KOPT-K1 (cell line): ENCODE measurements around the gene IL5.

Experiments
- H3K27ac ChIP-seq: fragments of 200-600 bp; sonication (generic); 2 replicates; pipeline ENCODE4 v1.5.1; 2016; ENCODE audit warnings: antibody characterized with exemption, mild to moderate bottlenecking, low read depth, low read length; ENCODE audit not compliant: poor library complexity, severe bottlenecking
- H3K36me3 ChIP-seq: fragments of 200-600 bp; sonication (generic); 2 replicates; pipeline ENCODE4 v1.5.1; 2017; ENCODE audit warnings: antibody characterized with exemption, mild to moderate bottlenecking, low read length, moderate library complexity; ENCODE audit not compliant: insufficient read depth
- H3K9me3 ChIP-seq: fragments of 200-600 bp; sonication (generic); 2 replicates; pipeline ENCODE4 v1.5.1; 2017; ENCODE audit warnings: antibody characterized with exemption, low read length, mild to moderate bottlenecking; ENCODE audit not compliant: insufficient read depth, poor library complexity, severe bottlenecking

Gene IL5

DNA sequence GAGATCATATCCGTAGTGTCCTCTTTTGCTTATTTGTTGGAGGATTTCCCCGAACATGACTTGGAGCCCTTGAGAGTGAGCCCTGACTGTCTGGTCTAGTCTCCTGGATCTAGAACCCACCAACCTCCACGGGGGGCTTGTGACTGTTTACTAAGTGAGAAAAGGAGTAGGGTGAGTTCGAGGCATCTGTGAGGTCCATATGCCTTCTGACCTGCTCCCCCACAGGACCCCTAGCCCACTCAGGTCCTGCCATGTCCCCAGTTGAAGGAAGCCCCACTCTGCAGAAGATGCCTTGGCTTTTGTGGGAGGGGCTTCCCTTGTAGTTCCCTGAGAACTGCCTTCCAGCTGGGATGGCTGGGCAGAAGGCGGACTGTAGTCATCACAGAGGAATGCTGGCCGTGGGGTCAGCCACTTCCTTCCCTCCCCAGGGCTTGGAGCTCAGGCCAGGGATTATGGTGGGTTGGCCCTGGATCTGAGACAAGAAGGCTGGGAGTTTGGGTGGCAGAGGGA, 45.8 kb downstream of the IL5 start:
- no peaks in the 10 kb centered on the region for H3K36me3 ChIP-seq
- H3K9me3 ChIP-seq, result no peaks in the 10 kb centered on the region
- peak overlapping the region; percentile 88 for H3K27ac ChIP-seq

DNA sequence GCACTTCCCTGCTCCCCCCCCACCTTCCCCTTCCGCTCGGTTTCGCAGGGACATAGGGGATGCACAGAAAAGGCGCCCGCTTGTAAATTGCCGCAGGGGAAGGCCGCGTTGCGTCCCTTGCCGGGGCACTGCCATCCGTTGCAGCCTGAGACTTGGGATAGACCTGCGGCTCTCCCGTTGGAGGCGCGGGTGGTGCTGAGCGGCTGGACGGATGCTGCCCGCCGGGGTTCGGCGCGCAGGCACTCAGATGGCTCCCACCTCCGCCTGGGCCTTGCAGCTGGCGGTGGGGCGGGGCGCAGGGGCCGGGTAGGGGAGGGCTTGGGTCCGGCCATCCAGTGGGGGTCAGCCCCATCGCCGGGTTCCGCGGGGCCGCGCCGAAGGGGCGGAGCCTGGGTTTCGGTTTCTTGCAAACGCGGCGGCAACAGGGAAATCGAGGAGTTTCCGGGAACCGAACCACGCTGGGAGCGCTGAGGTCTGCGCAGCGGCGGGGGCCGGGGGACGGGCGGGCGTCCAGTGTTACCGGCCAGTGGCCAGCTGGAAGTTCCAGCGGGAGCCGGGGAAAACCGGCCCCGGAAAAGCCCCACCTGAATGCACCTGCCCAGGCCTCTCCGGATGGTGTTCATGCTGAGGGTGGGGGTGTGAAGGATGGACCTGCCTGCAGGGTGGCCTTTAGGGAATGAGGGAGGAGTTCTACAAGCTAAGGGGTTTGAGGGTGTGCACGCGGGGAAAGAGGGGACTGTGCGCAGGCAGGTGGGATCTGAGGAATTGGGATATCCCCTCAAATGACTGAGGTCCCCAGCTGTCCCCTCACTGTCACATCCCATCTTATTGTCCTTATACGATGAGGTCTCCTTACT, 46.5 kb downstream of the IL5 start:
- Histone ChIP-seq H3K27ac (peak overlapping the region; percentile 88), H3K36me3 (no peaks in the 10 kb centered on the region), H3K9me3 (no peaks in the 10 kb centered on the region)

DNA sequence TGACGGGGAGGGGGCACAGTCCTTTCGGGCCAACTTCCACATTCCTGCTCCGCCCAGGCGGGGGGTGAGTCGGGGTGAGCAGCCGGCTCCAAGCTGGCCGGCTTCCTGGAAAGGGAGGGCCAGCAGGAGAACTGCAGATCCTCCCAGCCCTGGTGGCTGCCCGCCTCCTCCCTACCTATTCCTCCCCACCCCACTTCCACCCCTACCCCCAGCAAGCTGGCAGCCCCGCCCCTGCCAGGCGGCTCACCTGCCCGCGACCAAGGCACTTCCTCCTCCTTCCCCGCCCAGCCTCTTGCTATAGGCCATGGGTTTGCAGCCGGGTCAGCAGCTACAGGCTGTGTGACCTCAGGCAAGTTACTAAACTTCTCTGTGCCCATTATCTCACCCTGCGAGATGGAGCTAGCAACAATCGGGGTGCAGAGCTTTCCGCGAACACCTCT, 47.1 kb downstream of the IL5 start:
- Histone ChIP-seq H3K9me3 (no peaks in the 10 kb centered on the region), H3K27ac (peak overlapping the region; percentile 88), H3K36me3 (no peaks in the 10 kb centered on the region)

- no peaks in the 10 kb centered on the region for H3K9me3 ChIP-seq
- H3K36me3 ChIP-seq, result no peaks in the 10 kb centered on the region
- peak overlapping the region; percentile 88 for H3K27ac ChIP-seq
These were observed 47.6 kb downstream of the IL5 start for GRCh38 chr5:132495667-132496190.

GRCh38 chr5:132493821-132494220, 49.5 kb downstream of the IL5 start:
- Histone ChIP-seq H3K27ac (peak overlapping the region; percentile 88), H3K36me3 (peaks cover 13% of the 10 kb centered on the region), H3K9me3 (no peaks in the 10 kb centered on the region)

DNA sequence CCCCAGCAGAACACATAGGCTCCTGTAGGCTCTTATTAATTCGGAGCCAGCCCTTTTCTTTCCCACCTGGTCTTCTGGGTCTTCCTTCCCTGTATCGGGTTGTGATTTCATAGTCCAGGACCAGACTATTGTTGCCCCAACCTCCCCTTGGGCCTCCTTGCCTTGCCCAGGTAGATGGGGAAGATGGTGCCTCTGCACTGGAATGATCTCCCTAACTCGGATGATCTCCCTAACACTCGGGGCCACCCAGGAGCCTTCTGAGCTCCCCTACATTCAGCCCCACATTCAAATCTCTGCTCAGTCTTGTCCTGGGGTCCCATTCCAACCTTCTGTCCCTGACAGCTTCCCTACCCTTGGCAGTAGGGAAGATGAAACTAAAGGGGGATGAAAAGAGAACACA, 50.1 kb downstream of the IL5 start:
- Histone ChIP-seq H3K9me3 (no peaks in the 10 kb centered on the region), H3K36me3 (peaks cover 19% of the 10 kb centered on the region), H3K27ac (peak overlapping the region; percentile 88)

- no peaks in the 10 kb centered on the region for H3K9me3 ChIP-seq
- peaks cover 26% of the 10 kb centered on the region for H3K36me3 ChIP-seq
- H3K27ac ChIP-seq, result peak overlapping the region; percentile 96
These were observed 50.8 kb downstream of the IL5 start for GRCh38 chr5:132492386-132493125.
